Amygdala (tissue), 56 donors: Measurements from ENCODE around the gene CNKSR2.

Experiments
- DNase-seq, 56 donors: peaks; one replicate each; lab custom pipeline; 2025; lab: John Stamatoyannopoulos, UW

The CNKSR2 gene

DNA sequence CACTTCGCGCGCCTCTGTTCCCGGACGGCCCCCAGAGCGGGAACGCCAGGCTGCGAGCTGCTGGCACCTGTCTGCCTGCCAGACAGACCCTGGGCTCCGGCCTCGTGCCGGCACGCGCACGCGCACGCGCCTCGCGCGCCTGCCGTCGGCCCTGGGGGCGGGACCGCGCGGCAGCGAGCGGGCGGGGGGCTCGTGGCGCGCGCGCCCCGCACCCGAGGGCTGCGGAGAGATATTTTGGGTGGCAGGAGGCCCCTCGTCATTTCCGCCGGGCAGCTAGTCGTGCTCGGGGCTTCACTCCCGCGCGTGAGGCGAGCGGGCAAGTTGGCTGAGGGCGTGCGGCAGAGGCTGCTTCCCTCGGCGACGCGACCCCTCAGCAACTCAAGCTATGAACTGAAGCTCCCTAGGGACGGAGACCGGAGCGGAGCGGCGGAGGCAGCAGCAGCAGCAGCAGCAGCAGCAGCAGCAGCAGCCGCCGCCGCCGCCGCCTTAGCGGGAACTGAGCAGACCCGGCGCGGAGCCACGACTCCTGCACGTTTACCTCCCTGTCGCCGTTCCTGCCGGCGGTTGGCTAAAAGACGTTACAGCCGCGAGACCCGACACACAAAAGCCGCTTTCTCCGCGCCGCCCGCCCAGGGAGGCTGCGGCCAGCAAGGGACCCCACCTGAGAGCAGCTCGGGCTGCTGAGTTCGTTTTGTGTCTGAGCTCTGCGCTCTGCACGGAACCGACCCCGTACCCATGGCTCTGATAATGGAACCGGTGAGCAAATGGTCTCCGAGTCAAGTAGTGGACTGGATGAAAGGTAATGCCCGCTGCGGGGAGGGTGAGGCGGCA lies at the start of gene CNKSR2:
CNKSR2 (plus strand) TSS at position 256 of the 831 bp plus-strand sequence; CDS start at position 736, 480 bp downstream.
- peak in 43 of 56 donors; percentile 1 to 71 (median 32) for DNase-seq

DNA sequence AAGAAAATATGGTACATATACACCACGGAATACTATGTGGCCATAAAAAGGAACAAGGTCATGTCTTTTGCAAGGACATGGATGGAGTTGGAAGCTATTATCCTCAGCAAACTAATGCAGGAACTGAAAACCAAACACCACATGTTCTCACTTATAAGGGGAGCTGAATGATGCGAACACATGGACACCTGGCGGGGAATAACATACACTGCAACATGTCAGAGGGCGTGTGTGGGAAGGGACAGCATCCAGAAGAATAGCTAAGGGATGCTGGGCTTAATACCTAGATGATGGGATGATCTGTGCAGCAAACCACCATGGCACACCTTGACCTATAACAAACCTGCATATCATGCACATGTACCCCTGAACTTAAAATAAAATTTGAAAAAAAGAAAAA lies 19.5 kb upstream of the CNKSR2 start:
- DNase-seq = no peak

DNA sequence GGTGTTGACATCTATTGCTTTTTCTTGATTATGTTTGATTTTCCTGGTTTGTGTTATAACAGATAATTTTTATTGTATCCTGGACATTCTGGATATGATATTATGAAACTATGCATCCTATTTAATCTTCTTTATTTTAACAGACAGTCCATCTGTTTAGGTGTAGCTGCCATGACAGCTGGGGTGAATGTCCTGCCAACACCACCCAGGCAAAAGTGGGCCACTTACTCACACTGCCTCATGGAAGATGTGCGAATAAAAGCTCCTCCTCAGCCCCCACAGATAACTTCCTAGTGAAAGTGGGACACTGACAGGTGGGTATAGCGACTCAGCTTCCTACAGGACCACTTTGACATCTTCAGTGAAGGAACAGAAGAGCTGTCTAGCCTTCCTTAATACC lies 18.4 kb upstream of the CNKSR2 start:
- DNase-seq = no peak

DNA sequence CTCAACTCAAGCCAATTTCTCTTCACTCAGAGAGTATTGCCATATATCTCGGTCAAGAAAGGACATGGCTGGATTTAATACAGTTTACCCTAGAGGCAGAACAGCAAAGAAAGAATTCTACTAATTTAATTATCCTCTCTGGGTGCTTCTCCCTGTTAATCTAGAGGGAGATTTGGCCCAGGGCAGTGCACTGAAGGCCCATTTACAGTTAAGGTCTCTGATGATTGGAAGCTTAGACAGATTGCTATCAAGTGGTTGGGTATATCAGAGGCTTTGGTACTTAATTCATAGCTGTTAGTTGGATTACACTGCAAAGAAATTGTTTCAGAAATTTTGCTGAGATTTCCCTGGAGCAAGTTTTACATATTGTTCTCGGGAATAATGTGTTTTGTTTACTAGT lies 4.6 kb upstream of the CNKSR2 start:
- no peak for DNase-seq

DNA sequence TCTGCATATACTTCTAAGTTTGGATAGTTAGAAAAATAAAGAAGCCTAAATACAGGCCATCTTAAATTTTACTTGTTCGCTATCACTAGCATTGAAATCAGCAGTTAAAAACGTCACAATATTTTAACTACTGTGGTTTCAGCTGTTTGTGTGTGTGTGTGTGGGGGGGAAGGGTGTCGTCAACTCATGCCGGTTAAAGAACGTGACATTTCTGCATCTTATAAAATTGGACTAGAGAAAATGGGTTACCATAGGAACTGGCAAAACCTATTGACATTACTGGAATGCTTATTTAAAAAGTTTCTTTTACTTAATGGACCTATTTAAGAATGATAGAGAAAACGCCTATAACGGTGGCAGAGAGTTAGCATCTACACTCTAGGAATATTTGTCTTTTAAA lies 1.2 kb upstream of the CNKSR2 start:
- no peak for DNase-seq

DNA sequence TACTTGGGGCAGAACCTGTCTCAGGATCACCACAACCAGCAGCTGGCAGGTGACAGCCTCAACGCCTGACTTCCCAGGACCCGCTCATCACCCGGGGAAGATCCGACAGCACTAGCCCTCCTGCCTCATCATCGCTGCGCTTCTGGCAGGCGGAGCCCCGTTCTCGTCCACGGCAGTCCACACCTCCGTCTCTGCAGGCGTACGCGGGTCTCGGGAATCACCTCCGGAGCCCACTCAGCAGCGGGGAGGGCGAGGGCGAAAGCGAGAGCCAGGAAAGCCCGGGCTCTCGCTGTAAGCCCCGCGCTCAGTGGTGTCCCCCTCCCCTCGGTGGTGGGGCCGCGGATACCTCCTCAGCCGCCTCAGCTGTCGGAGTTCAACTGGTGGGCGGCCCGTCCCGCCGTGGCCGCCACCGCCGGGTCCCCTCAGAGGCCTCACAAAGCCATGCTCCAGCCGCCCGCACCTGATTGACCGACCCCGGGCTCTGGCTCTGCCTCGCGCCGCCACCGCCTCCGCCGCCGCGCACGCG lies 518 bp upstream of the CNKSR2 start:
- DNase-seq = peak in 9 of 56 donors; percentile 0 to 42 (median 20)

DNA sequence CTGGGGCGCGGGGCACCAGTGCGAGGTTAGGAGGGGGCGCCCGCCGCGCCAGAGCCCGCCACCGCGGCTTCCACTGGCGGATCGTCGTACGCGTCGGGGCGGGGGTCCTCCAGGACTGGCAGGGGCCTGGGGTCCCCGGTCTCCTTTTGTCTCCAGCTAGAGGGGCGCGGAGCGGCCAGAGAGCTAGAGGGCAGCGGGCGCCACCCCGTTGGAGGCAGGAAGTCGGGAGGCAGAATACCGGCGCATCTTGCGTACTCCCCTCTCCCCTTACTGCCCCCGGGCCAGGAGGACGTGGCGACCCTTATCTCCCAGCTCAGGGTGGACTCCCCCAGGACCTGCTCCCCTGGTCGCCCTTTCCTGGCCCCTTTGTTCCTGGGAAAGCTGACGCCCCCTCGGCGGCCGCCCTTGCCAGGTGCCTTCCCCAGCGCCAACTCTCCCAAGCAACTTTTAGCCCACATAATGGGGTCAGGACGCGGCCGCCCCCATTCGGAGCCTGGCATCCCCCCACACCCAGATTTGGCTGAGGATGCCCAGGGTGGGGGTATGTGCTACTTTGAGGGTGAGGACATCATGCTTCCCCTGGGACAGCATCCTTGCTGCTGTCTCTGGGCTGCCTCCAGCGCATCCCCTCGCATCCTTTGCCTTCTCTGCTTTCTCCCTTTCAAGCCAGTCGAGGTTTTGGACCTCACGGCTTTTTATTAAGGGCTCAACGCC lies 933 bp downstream of the CNKSR2 start:
- peak in 3 of 56 donors; percentile 0 to 12 (median 2) for DNase-seq

DNA sequence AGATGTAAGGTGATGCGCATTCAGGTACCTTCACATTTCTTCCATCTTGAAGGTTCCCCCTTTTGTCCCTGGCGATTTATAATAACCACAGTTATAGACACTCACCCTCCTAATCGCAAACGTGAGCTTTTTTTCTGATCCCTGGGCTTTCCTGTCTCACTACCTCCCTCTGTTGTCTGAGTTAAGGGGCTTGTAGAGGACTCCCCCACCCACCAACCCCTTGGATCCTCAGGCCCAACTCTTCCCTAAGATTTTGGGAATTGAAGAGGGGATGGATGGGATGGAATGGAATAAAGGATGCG lies 1.4 kb downstream of the CNKSR2 start:
- DNase-seq = peak in 1 of 56 donors; percentile 4

DNA sequence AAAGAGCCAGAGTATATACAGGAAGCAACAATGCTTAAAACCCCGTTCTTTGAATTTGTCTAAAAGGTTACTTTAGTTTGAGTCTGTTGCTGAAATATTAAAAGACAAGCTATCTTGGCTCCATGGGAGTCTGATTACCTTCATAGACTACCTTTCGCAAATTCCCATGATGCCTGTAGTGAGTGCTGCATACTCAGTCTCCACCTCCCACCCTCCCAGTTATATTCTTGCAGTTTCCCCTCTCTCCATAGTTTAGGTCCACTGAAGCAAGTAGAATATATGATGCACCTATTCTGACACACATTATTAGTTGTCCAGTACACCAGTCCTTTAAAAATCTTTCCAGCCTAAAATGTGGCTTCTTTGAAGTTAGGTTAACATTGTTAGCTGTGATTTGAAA lies 2.4 kb downstream of the CNKSR2 start:
- peak in 1 of 56 donors; percentile 0 for DNase-seq

DNA sequence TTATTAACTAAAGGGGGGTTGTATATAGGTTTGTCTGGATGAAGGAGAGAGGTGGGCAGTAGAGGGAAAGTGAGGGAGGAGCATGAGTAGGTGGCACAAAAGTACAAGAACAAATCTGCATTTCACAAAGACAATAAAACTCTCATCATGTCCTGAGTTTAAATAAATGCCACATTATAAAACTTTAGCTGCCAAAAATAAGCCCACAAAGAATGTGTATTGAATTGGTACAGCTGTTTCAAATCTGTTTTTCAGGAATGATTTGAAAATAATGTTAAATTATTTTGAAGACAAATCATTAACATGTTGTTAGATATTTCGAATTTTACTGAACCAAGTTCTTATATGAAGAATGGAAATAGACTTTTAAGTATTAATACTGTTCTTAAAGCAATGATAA lies 5.8 kb downstream of the CNKSR2 start:
- no peak for DNase-seq

DNA sequence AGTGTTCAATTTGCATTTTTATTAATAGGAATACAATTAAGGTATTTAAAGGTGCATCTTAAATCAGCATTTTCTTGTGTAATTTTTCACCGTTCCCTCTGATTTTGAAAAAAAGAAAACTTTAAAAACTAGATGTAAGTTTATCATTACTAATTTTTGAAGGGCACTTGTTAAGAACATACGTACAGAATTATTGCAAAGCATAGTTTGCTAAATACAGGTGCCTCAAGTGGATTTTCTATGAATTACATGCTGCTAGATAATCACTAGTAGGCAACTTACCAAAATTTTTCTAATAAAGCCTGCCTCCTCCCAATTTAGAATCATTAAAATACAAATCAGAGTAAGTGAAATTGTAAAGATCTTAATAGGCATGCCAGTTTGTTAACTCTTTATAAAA lies 8.5 kb downstream of the CNKSR2 start:
- DNase-seq = no peak

DNA sequence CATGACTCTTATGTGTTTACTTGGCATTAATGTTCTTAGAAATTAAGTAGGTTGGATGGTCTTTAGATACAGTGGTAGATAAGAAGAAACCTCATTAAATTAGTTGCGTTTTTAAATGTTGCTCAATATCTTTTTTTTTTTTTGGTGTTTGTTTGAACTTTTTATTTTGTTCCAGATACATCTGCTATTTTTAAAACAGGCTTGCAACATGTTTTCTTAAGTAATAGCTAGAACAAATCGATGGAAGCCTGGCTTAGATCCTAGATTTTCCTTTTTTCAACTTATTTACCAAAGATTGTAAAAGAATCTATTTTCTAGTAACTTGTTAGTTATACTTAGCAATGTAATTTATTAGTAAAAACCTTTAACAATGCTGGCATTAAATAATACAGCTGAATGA lies 9.3 kb downstream of the CNKSR2 start:
- no peak for DNase-seq

DNA sequence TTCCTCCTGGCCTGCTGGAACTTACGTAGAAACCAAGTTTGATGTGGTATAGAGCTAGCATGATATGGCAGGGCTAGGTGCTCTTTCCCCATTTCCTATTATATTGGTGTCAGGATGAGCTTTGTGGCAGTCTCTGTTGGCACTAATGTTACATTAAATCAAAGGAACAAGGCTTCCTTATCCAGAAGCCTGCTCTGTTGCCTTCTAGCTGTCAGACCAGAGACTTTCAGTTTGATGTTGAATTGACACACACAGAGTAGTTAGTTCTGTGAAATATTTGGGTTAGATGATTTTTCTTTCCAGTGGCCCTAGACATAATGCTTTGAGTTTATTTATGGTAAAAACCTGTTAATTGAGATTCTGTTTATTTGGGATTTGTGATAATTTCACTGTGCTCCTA lies 10.0 kb downstream of the CNKSR2 start:
- no peak for DNase-seq

DNA sequence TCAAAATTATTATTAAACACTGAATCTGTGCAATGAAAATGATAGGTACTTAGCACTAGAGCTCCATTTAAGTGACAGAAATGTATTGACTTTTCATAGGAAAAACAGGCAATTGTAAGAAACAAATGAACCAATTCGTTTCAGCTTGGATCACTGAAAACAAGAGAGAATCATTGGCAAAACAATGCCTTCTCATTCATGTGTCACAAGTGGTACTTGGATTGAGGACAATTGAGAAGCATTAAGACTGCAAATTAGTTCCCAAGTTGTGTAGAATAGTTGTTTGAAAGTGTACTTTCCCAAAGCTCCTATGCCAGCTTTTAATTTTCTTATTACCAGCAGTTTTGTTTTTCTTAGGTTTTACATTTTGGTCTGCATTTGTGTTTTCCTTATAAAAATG lies 20.6 kb downstream of the CNKSR2 start:
- DNase-seq = peak in 1 of 56 donors; percentile 6

DNA sequence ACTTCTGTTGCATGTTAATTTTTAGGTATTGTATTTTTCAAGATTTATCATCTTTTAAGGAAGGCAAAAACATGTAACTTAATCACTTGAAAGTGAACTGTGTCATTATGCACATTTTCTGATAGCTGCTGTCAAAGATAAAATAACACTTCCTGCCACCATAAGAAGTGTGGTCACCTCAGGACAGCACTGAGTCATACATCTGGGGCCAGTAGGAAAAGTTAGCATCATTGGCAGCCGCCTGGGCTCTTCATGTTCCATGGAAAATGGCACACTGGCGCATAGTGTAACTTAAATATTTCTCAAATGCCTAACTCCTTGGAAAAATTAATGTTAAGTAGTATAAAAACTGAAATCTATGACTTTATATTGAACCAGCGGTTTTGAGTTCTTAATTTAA lies 24.2 kb downstream of the CNKSR2 start:
- no peak for DNase-seq

DNA sequence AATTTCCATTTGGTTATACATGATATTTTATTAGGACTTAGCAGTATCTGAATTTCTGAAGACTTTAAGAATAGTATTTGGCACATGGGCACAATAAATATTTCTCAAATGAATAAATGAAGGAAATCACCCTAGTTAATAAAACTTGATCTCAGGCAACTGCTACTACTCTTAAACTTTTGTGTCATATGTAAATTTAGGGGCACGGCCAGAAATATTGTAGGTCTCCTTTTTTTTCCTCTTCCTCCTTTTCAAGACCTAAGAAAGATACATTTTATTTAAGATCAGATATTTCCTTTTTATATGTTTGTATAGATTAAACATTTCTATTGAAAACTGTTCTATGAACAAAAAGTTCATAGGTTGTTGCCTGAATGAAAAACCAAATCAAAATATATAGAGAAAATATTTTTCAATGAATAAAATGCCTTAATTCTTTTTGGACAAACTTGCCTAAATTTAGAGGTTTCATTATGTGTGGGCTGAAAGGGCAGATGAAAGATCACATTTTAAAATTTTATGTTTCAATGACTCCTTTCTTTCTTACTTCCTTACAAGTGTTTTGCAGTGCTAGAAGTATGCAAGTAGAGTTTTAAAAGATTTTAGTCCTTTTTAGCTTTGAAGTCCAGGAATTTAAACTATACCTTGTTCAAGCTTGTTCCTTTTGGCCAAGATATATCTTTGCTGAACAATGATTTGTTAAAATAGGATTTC lies 26.3 kb downstream of the CNKSR2 start:
- no peak for DNase-seq

DNA sequence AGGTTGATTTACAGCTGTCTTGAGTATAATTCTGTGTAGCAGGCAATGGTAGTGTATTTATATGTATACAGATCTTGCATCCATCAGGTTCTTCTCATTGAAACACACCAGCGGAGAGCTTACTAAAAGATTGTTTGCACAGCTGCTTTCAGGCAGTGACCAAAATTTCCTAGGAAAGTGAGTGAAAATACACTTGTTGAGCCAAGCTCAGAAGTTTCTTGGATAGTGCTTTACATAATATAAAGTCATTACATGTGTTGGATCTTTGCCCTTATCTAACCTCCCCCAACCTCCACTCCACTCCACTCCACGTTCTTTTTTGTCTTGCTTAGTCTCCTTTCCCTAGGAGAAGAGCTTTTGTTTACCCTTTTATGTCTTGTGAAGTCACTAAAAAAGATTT lies 34.1 kb downstream of the CNKSR2 start:
- DNase-seq = no peak

DNA sequence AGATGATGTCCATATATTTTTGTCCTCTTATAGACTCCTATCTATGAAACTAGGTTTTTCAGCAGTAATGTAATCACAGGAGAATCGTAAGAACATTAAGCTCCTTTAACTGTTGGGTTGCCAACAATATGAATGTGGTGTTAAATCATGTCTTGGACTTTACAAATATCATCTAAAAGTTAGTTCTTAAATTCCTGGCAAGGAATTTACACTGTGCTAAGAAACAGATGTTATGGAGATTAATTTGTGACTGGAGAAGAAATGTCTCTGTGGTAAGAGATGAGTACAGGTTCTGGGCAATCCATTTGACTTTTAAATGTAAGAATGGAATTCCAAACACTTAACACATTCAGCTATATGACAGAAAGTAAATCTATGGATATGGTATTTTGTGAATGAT lies 34.6 kb downstream of the CNKSR2 start:
- no peak for DNase-seq

DNA sequence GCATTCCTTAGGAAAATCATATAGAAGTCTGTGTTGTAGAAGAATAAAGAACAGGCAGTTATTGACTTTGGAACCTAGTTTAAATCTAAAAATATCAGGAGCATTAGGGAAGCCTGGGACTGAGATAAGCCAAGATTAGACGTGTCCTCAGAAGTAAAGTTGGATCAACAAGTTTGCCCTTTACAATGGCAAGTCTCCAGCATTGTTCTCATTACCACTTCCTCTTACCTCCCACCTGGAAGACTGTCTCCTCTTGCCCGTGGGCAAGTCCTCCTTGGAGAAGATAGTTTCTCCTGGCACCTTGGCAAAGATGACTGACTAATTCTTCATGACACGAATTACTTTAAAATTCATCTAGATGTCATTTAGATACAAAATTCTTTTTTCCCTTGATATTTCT lies 37.8 kb downstream of the CNKSR2 start:
- DNase-seq = no peak

DNA sequence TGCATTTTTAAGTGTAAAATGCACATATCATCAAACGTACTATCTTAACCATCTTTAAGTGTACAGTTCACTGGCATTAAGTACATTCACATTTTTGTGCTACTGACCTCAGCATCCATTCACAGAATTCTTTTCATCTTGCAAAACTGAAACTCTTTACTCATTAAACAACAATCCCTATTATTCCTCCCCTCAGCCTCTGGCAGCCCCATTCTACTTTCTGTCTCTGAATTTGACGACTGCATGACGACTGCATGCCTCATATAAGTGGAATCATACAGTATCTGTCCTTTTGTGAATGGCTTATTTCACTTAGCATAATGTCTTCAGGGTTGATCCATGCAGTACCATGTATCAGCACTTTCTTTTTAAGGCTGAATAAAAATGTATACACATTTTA lies 38.7 kb downstream of the CNKSR2 start:
- DNase-seq = no peak

DNA sequence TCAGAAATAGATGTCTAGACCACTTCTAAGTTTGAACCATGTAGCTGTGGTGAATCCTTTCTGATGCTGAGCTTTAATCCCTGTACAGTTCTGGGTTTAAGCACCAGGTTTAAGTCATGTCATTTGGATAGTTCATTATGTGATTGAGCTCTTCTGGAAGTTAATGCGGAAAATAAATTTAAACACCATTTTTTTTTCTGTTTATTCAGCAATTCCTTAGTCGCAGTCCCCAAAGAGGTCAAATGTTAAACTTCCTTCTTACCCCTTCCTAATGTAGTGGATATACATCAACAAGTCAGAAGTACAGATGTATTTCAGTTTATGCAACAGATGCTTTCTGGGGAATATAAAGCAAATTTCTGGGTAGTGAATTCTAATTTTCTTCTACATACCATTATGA lies 52.9 kb downstream of the CNKSR2 start:
- DNase-seq = no peak
